MCF 10A (cell line): Measurements from ENCODE around the gene ZNF219. TPM values are rescaled to one million over a fixed set of nuclear protein-coding genes. Genes with fewer than 3 reads are reported as not detected.

Source experiments
- BruUV-seq: library from RNA; stranded (reverse); fragments of 400-500 nt; replicated peaks from 2 replicates; lab custom pipeline; 2021; lab: Mats Ljungman, UMichigan
- CTCF ChIA-PET: fragments of 300-600 bp; sonication (Branson Sonifier 250); formaldehyde crosslinking; extraction: SDS; loops from one replicate; lab custom pipeline; 2021; ENCODE audit warnings: antibody characterized with exemption, inconsistent platforms; lab: Yijun Ruan, JAX
- POLR2A ChIA-PET: fragments of 300-600, 350-650 bp; sonication (Branson Sonifier 250); formaldehyde crosslinking; extraction: SDS; loops from one replicate; lab custom pipeline; 2020; ENCODE audit warnings: antibody characterized with exemption, inconsistent platforms; lab: Yijun Ruan, JAX
- DNase-seq: peaks from one replicate; pipeline ENCODE4 v3.0.0-alpha.2; 2018; ENCODE audit not compliant: unreplicated experiment
- H3K27ac Mint-ChIP-seq: one replicate; pipeline ENCODE4 v1.8.0; 2022; ENCODE audit warnings: mild to moderate bottlenecking, low read depth, mixed read lengths; ENCODE audit not compliant: unreplicated experiment
- H3K27me3 Mint-ChIP-seq: one replicate; pipeline ENCODE4 v1.8.0; 2022; ENCODE audit warnings: mixed read lengths; ENCODE audit not compliant: insufficient read depth, unreplicated experiment
- H3K36me3 Mint-ChIP-seq: one replicate; pipeline ENCODE4 v1.8.0; 2022; ENCODE audit warnings: mild to moderate bottlenecking, moderate library complexity, mixed read lengths; ENCODE audit not compliant: insufficient read depth, unreplicated experiment
- H3K4me1 Mint-ChIP-seq: one replicate; pipeline ENCODE4 v1.8.0; 2022; ENCODE audit warnings: mixed read lengths; ENCODE audit not compliant: insufficient read depth, unreplicated experiment
- H3K4me3 Mint-ChIP-seq: one replicate; pipeline ENCODE4 v1.8.0; 2022; ENCODE audit warnings: mild to moderate bottlenecking, moderate library complexity, mixed read lengths; ENCODE audit not compliant: unreplicated experiment
- H3K9me3 Mint-ChIP-seq: one replicate; pipeline ENCODE4 v1.8.0; 2022; ENCODE audit warnings: mixed read lengths; ENCODE audit not compliant: unreplicated experiment
- CTCF ChIP-seq: fragments of 200-600 bp; IDR thresholded peaks from one replicate; pipeline ENCODE4 v1.8.0; 2022; ENCODE audit warnings: antibody characterized with exemption, mild to moderate bottlenecking; ENCODE audit not compliant: unreplicated experiment
- intact Hi-C: fragments of 100-400 bp; cut with micrococcal nuclease; formaldehyde crosslinking; loops from 2 replicates; pipeline ENCODE4 v1.14.1; 2022
- total RNA-seq: library from RNA; stranded (reverse); gene quantifications from 2 replicates; pipeline ENCODE4 v1.2.3, GENCODE V29; 2022

The ZNF219 gene
- total RNA-seq, 1 experiment from 2014 or later = 33.8 TPM

- BruUV-seq = no TSS peak
- Mint-ChIP-seq H3K4me3 (no peak overlapping the region), H3K27ac (no peak overlapping the region), H3K9me3 (peaks cover 14% of the 10 kb centered on the region), H3K4me1 (no peaks in the 10 kb centered on the region), H3K27me3 (no peaks in the 10 kb centered on the region), H3K36me3 (no peaks in the 10 kb centered on the region)
- ChIA-PET POLR2A (no interaction called here), CTCF (interaction anchor here (0.6 to 3.8 kb wide), 18 partner anchors 10 to 832 kb away, joined by 3 to 25 read pairs (median 4); partner anchors contain the start of genes SLC39A2 and TMEM253)
- DNase-seq = peak; percentile 16
- intact Hi-C loops = loop anchor here (10.0 kb wide), 1 partner anchor 71 kb away; no protein-coding TSS in a partner anchor
- peak; percentile 74 for TF ChIP-seq CTCF
These were observed 37.6 kb upstream of the ZNF219 start for GRCh38 chr14:21136024-21136423.

GRCh38 chr14:21133901-21134300 is 35.4 kb upstream of the ZNF219 start:
- no peak overlapping the region for H3K27ac Mint-ChIP-seq

GRCh38 chr14:21123429-21123828 is 25.0 kb upstream of the ZNF219 start:
- no peaks in the 10 kb centered on the region for H3K36me3 Mint-ChIP-seq

More at GRCh38 chr14:21133901-21134300, 35.4 kb upstream of the ZNF219 start:
- no peak overlapping the region for H3K4me3 Mint-ChIP-seq
- no peaks in the 10 kb centered on the region for H3K36me3 Mint-ChIP-seq
- ChIA-PET POLR2A (no interaction called here), CTCF (interaction anchor here (0.7 to 3.8 kb wide), 4 partner anchors 8 to 101 kb away, joined by 3 to 25 read pairs (median 6); no protein-coding TSS in a partner anchor)
- no peaks in the 10 kb centered on the region for H3K27me3 Mint-ChIP-seq
- no peaks in the 10 kb centered on the region for H3K4me1 Mint-ChIP-seq
- H3K9me3 Mint-ChIP-seq = peaks cover 22% of the 10 kb centered on the region
- TF ChIP-seq CTCF = no peak
- intact Hi-C loops = loop anchor here (10.0 kb wide), 1 partner anchor 69 kb away; no protein-coding TSS in a partner anchor
- DNase-seq = no peak
- no TSS peak for BruUV-seq

More at GRCh38 chr14:21123429-21123828, 25.0 kb upstream of the ZNF219 start:
- Mint-ChIP-seq H3K27ac (no peak overlapping the region), H3K9me3 (no peaks in the 10 kb centered on the region), H3K4me3 (no peak overlapping the region), H3K4me1 (no peaks in the 10 kb centered on the region), H3K27me3 (peaks cover 26% of the 10 kb centered on the region)
- no TSS peak for BruUV-seq
- intact Hi-C loops = no loop called here
- CTCF ChIA-PET = interaction anchor here (0.5 to 1.4 kb wide), 9 partner anchors 19 to 435 kb away, joined by 3 to 8 read pairs (median 3); no protein-coding TSS in a partner anchor
- no peak for DNase-seq
- POLR2A ChIA-PET = interaction anchor here (1.1 kb wide), 1 partner anchor 9 kb away, joined by 3 read pairs; no protein-coding TSS in a partner anchor
- TF ChIP-seq CTCF = no peak
